MM.1S (cell line): ENCODE results near the gene GPRC6A.

Experiments used
- EZH2 ChIP-seq: fragments of 300-600 bp; sonication (generic); optimal IDR thresholded peaks from 2 replicates; pipeline ENCODE3; 2017; ENCODE audit warnings: low read depth, mild to moderate bottlenecking, antibody characterized with exemption, low read length, mixed read lengths
- EZH2phosphoT487 ChIP-seq: fragments of 300-600 bp; sonication (generic); IDR thresholded peaks from 2 replicates; pipeline ENCODE4 v1.6.1; 2018; ENCODE audit warnings: antibody characterized with exemption, low read length
- TF ChIP-seq, protein P1 (sequence below): fragments of 300-600 bp; sonication (generic); IDR thresholded peaks from 2 replicates; pipeline ENCODE4 v1.5.1; 2016; ENCODE audit warnings: antibody characterized with exemption, low read length, mixed read lengths

DNA sequence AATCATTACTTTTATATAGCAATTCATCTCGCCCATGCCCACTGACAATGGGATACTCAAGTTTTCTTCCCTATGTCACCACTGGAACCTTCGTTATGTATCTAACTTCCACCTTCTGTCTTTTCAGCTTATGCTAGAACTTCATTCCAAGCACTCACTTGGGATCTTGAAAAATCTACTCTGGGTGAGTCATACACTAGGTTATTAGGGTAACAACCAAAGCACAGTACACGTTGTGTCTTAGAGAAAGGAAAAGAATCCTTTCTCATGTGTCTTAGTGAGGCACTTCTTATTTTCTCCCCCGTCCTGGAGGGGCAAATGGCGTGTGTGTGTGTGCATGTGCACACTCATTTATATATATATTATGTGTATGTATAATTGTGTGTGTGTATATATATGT, 45.0 kb downstream of the GPRC6A start:
- TF ChIP-seq EZH2phosphoT487 (no peak), EZH2 (no peak)
- TF ChIP-seq, protein P1, sequence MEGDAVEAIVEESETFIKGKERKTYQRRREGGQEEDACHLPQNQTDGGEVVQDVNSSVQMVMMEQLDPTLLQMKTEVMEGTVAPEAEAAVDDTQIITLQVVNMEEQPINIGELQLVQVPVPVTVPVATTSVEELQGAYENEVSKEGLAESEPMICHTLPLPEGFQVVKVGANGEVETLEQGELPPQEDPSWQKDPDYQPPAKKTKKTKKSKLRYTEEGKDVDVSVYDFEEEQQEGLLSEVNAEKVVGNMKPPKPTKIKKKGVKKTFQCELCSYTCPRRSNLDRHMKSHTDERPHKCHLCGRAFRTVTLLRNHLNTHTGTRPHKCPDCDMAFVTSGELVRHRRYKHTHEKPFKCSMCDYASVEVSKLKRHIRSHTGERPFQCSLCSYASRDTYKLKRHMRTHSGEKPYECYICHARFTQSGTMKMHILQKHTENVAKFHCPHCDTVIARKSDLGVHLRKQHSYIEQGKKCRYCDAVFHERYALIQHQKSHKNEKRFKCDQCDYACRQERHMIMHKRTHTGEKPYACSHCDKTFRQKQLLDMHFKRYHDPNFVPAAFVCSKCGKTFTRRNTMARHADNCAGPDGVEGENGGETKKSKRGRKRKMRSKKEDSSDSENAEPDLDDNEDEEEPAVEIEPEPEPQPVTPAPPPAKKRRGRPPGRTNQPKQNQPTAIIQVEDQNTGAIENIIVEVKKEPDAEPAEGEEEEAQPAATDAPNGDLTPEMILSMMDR, result no peak
